Measurements from ENCODE around the gene SIDT1.
A peak's percentile ranks its signal among the peaks of the same experiment; 100 is the strongest.

The SIDT1 gene

GRCh38 chr3:113516115-113516505, 16.2 kb upstream of the SIDT1 start:
- no peaks in the 10 kb centered on the region for H3K27me3 ChIP-seq (replicated peaks)
- H3K36me3 ChIP-seq (replicated peaks) = no peaks in the 10 kb centered on the region
- DNase-seq = no peak
- no peak overlapping the region for H3K27ac ChIP-seq
- in situ Hi-C loops (cut with HindIII; ENCODE audit: low pct_ligation_motif_present, low sequenced_read_pairs) = no loop called here
- TF ChIP-seq CTCF (IDR thresholded peaks at IDR 0.05; ENCODE audit: low read depth, low read length, missing control alignments) = peak; percentile 37
- H3K4me3 ChIP-seq (ENCODE audit: low read depth, low read length) = no peak overlapping the region

- no peak for TF ChIP-seq CTCF (IDR thresholded peaks at IDR 0.05; ENCODE audit: low read depth, low read length, missing control alignments)
- H3K27me3 ChIP-seq (replicated peaks) = no peaks in the 10 kb centered on the region
- no peak overlapping the region for H3K27ac ChIP-seq
- in situ Hi-C loops (cut with HindIII; ENCODE audit: low pct_ligation_motif_present, low sequenced_read_pairs) = no loop called here
- H3K36me3 ChIP-seq (replicated peaks) = no peaks in the 10 kb centered on the region
- no peak for DNase-seq
- no peak overlapping the region for H3K4me3 ChIP-seq (ENCODE audit: low read depth, low read length)
These were observed 10.4 kb upstream of the SIDT1 start for GRCh38 chr3:113521981-113522380.

GRCh38 chr3:113523241-113523640, 9.1 kb upstream of the SIDT1 start:
- H3K36me3 ChIP-seq (replicated peaks) = no peaks in the 10 kb centered on the region
- H3K4me3 ChIP-seq (ENCODE audit: low read depth, low read length) = no peak overlapping the region
- peaks cover 3% of the 10 kb centered on the region for H3K27me3 ChIP-seq (replicated peaks)
- DNase-seq = no peak
- in situ Hi-C loops (cut with HindIII; ENCODE audit: low pct_ligation_motif_present, low sequenced_read_pairs) = no loop called here
- no peak for TF ChIP-seq CTCF (IDR thresholded peaks at IDR 0.05; ENCODE audit: low read depth, low read length, missing control alignments)
- H3K27ac ChIP-seq = no peak overlapping the region

- in situ Hi-C loops (cut with HindIII; ENCODE audit: low pct_ligation_motif_present, low sequenced_read_pairs) = no loop called here
- no peak overlapping the region for H3K27ac ChIP-seq
- no peaks in the 10 kb centered on the region for H3K36me3 ChIP-seq (replicated peaks)
- no peak for TF ChIP-seq CTCF (IDR thresholded peaks at IDR 0.05; ENCODE audit: low read depth, low read length, missing control alignments)
- H3K27me3 ChIP-seq (replicated peaks) = peaks cover 37% of the 10 kb centered on the region
- H3K4me3 ChIP-seq (ENCODE audit: low read depth, low read length) = peak overlapping the region; percentile 52
- DNase-seq = no peak
These were observed 561 bp downstream of the SIDT1 start for GRCh38 chr3:113532698-113533533.

- Histone ChIP-seq H3K27ac (no peak overlapping the region), H3K27me3 (replicated peaks) (peaks cover 34% of the 10 kb centered on the region), H3K36me3 (replicated peaks) (no peaks in the 10 kb centered on the region), H3K4me3 (ENCODE audit: low read depth, low read length) (no peak overlapping the region)
- TF ChIP-seq CTCF (IDR thresholded peaks at IDR 0.05; ENCODE audit: low read depth, low read length, missing control alignments) = no peak
- DNase-seq = no peak
- in situ Hi-C loops (cut with HindIII; ENCODE audit: low pct_ligation_motif_present, low sequenced_read_pairs) = no loop called here
These were observed 1.2 kb downstream of the SIDT1 start for GRCh38 chr3:113533534-113533892.

- DNase-seq = no peak
- in situ Hi-C loops (cut with HindIII; ENCODE audit: low pct_ligation_motif_present, low sequenced_read_pairs) = no loop called here
- H3K27ac ChIP-seq = no peak overlapping the region
- H3K27me3 ChIP-seq (replicated peaks) = peaks cover 34% of the 10 kb centered on the region
- no peak for TF ChIP-seq CTCF (IDR thresholded peaks at IDR 0.05; ENCODE audit: low read depth, low read length, missing control alignments)
- no peaks in the 10 kb centered on the region for H3K36me3 ChIP-seq (replicated peaks)
- H3K4me3 ChIP-seq (ENCODE audit: low read depth, low read length) = no peak overlapping the region
These were observed 2.0 kb downstream of the SIDT1 start for GRCh38 chr3:113534365-113534764.

All from brain microvascular endothelial cell (primary cell).